ENCODE results near the gene KIF3B.
"Not testable (repeated sequence)": the region's sequence is repeated elsewhere in the genome, so short reads cannot be mapped to it uniquely, and the experiment has no call there.

The KIF3B gene

DNA sequence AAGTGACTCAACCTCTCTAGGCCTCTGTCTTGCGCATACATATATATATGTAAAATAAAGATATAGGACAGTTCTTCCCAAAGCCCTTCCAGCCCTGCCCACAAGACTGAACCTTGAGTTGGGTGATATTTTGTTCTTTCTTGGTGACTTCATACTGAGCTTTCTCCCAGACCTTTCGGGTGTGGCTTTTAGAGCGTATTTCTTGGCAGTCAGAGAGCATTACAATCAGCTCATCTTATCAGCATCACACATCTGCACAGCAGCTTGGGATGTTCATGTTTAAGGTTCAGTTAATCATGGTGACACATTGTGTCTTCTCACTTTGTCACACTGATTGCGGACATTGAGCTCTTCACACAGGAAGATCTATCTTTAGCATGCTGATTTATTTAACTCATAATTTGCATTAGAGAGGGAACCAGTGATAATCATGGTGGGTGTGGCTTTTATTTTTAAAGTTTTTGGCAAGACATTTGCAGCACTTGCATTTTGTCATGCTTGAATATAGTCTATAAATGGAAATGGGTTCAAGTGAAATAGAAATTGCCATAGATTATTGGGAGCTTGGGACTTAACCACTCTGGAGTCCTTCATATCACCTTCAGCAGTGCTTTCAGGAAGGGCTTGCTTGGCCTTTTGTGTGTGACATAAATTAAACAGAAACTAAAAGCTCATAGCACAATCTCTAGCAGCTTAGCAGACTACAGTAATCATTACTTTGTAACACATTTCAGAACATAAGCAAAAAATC, 8.3 kb downstream of the KIF3B start:
- Histone ChIP-seq H3K27me3 (replicated peaks; ENCODE audit: insufficient read depth, low read length) (no peaks in the 10 kb centered on the region), H3K4me3 (ENCODE audit: low read length) (peak overlapping the region; percentile 37), H3K4me2 (ENCODE audit: low read depth, low read length) (peak overlapping the region; percentile 64), H3K79me2 (ENCODE audit: low read length) (peaks cover 40% of the 10 kb centered on the region), H3K9me2 (replicated peaks; ENCODE audit: insufficient read depth, low read length) (no peaks in the 10 kb centered on the region), H3K27ac (ENCODE audit: low read length) (peak overlapping the region; percentile 67), H3K9ac (ENCODE audit: low read length) (peak overlapping the region; percentile 39), H2AFZ (ENCODE audit: low read length) (peak overlapping the region; percentile 37), H3K4me1 (ENCODE audit: low read length) (peaks cover 27% of the 10 kb centered on the region), H3F3A (ENCODE audit: insufficient read depth, low read length) (peaks cover 14% of the 10 kb centered on the region), H4K20me1 (ENCODE audit: insufficient read depth, low read length) (no peaks in the 10 kb centered on the region), H3K9me3 (replicated peaks; ENCODE audit: insufficient read depth, low read length) (no peaks in the 10 kb centered on the region), H3K36me3 (replicated peaks; ENCODE audit: insufficient read depth, low read length) (no peaks in the 10 kb centered on the region)
- TF ChIP-seq EZH2phosphoT487 (IDR thresholded peaks at IDR 0.05; ENCODE audit: low read length) (no peak), EZH2 (optimal IDR thresholded peaks at IDR 0.05; ENCODE audit: low read depth, low read length) (no peak)
- TF ChIP-seq, protein P1, sequence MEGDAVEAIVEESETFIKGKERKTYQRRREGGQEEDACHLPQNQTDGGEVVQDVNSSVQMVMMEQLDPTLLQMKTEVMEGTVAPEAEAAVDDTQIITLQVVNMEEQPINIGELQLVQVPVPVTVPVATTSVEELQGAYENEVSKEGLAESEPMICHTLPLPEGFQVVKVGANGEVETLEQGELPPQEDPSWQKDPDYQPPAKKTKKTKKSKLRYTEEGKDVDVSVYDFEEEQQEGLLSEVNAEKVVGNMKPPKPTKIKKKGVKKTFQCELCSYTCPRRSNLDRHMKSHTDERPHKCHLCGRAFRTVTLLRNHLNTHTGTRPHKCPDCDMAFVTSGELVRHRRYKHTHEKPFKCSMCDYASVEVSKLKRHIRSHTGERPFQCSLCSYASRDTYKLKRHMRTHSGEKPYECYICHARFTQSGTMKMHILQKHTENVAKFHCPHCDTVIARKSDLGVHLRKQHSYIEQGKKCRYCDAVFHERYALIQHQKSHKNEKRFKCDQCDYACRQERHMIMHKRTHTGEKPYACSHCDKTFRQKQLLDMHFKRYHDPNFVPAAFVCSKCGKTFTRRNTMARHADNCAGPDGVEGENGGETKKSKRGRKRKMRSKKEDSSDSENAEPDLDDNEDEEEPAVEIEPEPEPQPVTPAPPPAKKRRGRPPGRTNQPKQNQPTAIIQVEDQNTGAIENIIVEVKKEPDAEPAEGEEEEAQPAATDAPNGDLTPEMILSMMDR (IDR thresholded peaks at IDR 0.05; ENCODE audit: low read length), result no peak
- peak; percentile 64 for DNase-seq

DNA sequence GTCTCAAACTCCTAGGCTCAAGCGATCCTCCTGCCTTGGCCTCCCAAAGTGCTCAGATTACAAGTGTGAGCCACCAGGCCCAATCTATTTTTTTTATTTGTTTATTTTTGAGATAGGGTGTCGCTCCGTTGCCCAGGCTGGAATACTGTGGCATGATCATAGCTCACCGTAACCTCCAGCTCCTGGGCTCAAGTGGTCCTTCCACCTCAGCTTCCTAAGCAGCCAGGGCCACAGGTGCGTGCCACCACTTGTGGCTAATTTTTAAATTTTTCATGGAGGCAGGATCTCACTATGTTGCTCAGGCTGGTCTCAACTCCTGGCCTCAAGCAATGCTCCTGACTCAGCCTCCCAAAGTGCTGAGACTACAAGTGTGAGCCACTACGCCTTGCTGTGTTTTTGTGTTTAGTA, 9.8 kb downstream of the KIF3B start:
- Histone ChIP-seq H2AFZ (ENCODE audit: low read length) (no peak overlapping the region), H3K4me2 (ENCODE audit: low read depth, low read length) (no peak overlapping the region; the same call in 1 of the 2 replicates), H3K4me1 (ENCODE audit: low read length) (peaks cover 27% of the 10 kb centered on the region), H3K36me3 (replicated peaks; ENCODE audit: insufficient read depth, low read length) (no peaks in the 10 kb centered on the region), H3K9me2 (replicated peaks; ENCODE audit: insufficient read depth, low read length) (no peaks in the 10 kb centered on the region), H3K27me3 (replicated peaks; ENCODE audit: insufficient read depth, low read length) (no peaks in the 10 kb centered on the region), H3K4me3 (ENCODE audit: low read length) (no peak overlapping the region), H3K9me3 (replicated peaks; ENCODE audit: insufficient read depth, low read length) (no peaks in the 10 kb centered on the region), H3K79me2 (ENCODE audit: low read length) (peaks cover 37% of the 10 kb centered on the region), H3K9ac (ENCODE audit: low read length) (no peak overlapping the region), H3K27ac (ENCODE audit: low read length) (no peak overlapping the region; the same call in 1 of the 2 replicates), H3F3A (ENCODE audit: insufficient read depth, low read length) (peaks cover 14% of the 10 kb centered on the region), H4K20me1 (ENCODE audit: insufficient read depth, low read length) (no peaks in the 10 kb centered on the region)
- TF ChIP-seq, protein P1 (IDR thresholded peaks at IDR 0.05; ENCODE audit: low read length), result no peak
- TF ChIP-seq EZH2 (optimal IDR thresholded peaks at IDR 0.05; ENCODE audit: low read depth, low read length) (no peak), EZH2phosphoT487 (IDR thresholded peaks at IDR 0.05; ENCODE audit: low read length) (no peak)
- no peak for DNase-seq

DNA sequence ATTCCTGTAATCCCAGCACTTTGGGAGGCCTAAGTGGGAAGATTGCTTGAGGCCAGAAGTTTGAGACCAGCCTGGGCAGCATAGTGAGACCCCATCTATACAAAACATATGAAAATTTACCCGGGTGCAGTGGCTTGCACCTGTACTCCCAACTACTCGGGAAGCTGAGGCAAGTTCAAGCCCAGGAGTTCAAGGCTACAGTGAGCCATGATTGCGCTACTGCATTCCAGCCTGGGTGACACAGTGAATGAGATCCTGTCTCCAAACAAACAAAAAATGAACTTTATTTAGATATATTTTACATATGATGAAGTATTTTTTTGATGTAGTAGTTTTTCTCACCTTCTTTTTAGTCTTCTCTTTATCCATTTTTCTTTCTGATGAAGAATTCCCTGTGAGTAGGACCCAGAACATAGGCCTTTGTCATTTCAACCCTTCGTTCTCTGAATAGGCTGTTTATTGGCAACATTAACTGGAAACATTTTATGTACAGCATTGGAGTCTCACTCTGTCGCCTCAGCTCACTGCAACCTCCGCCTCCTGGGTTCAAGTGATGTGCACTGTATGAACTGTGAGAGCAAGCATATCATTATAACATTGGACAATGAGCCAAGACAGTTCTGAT, 10.9 kb downstream of the KIF3B start:
- Histone ChIP-seq H3K9me3 (replicated peaks; ENCODE audit: insufficient read depth, low read length) (no peaks in the 10 kb centered on the region), H3F3A (ENCODE audit: insufficient read depth, low read length) (peaks cover 14% of the 10 kb centered on the region), H4K20me1 (ENCODE audit: insufficient read depth, low read length) (no peaks in the 10 kb centered on the region), H3K9me2 (replicated peaks; ENCODE audit: insufficient read depth, low read length) (no peaks in the 10 kb centered on the region), H3K4me1 (ENCODE audit: low read length) (peaks cover 27% of the 10 kb centered on the region), H3K9ac (ENCODE audit: low read length) (no peak overlapping the region), H3K27me3 (replicated peaks; ENCODE audit: insufficient read depth, low read length) (no peaks in the 10 kb centered on the region), H3K4me2 (ENCODE audit: low read depth, low read length) (no peak overlapping the region), H3K79me2 (ENCODE audit: low read length) (peaks cover 33% of the 10 kb centered on the region), H3K4me3 (ENCODE audit: low read length) (no peak overlapping the region), H3K36me3 (replicated peaks; ENCODE audit: insufficient read depth, low read length) (no peaks in the 10 kb centered on the region), H3K27ac (ENCODE audit: low read length) (no peak overlapping the region), H2AFZ (ENCODE audit: low read length) (no peak overlapping the region)
- no peak for DNase-seq
- TF ChIP-seq, protein P1 (IDR thresholded peaks at IDR 0.05; ENCODE audit: low read length), result no peak
- TF ChIP-seq EZH2phosphoT487 (IDR thresholded peaks at IDR 0.05; ENCODE audit: low read length) (no peak), EZH2 (optimal IDR thresholded peaks at IDR 0.05; ENCODE audit: low read depth, low read length) (no peak)

DNA sequence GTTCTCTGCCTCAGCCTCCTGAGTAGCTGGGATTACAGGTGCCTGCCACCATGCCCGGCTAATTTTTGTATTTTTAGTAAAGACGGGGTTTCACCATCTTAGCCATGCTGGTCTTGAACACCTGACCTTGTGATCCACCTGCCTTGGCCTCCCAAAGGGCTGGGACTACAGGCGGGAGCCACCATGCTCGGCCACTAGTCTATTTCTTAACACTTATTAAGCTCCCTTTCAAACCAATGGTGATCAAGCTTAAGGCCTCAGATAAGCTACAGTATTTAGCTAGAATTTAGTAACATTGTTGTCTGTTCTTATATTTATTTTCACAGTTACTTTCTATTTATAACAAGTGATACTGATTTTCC, 11.8 kb downstream of the KIF3B start:
- H4K20me1 ChIP-seq (ENCODE audit: insufficient read depth, low read length); H3K4me3 ChIP-seq (ENCODE audit: low read length); H3K36me3 ChIP-seq (replicated peaks; ENCODE audit: insufficient read depth, low read length); H3K9me2 ChIP-seq (replicated peaks; ENCODE audit: insufficient read depth, low read length); H3K27me3 ChIP-seq (replicated peaks; ENCODE audit: insufficient read depth, low read length); H3K9ac ChIP-seq (ENCODE audit: low read length); DNase-seq; H2AFZ ChIP-seq (ENCODE audit: low read length); H3K9me3 ChIP-seq (replicated peaks; ENCODE audit: insufficient read depth, low read length); H3K4me2 ChIP-seq (ENCODE audit: low read depth, low read length); H3K27ac ChIP-seq (ENCODE audit: low read length): not testable (repeated sequence)
- Histone ChIP-seq H3F3A (ENCODE audit: insufficient read depth, low read length) (peaks cover 14% of the 10 kb centered on the region), H3K4me1 (ENCODE audit: low read length) (peaks cover 27% of the 10 kb centered on the region), H3K79me2 (ENCODE audit: low read length) (peaks cover 31% of the 10 kb centered on the region)
